Measurements from ENCODE around the gene PLG.
"Not testable (repeated sequence)": the region's sequence is repeated elsewhere in the genome, so short reads cannot be mapped to it uniquely, and the experiment has no call there.

The PLG gene

DNA sequence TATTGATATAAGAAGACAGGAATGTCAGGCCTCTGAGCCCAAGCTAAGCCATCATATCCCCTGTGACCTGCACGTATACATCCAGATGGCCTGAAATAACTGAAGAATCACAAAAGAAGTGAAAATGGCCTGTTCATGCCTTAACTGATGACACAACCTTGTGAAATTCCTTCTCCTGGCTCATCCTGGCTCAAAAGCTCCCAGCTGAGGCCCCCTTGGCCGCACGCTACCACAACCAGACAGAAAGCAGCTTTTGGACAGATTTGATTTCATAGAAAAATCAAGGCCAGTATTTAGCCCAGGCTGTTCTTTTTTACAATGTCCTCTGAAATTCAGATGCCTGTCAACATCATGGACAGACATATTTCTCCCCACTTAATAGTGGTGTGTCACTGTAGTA, 78.6 kb downstream of the PLG start:
- not testable (repeated sequence) for DNase-seq

- peak in 1 of 2 donors; percentile 3 for DNase-seq
Observed at GRCh38 chr6:160781298-160781697, 79.3 kb downstream of the PLG start.

DNA sequence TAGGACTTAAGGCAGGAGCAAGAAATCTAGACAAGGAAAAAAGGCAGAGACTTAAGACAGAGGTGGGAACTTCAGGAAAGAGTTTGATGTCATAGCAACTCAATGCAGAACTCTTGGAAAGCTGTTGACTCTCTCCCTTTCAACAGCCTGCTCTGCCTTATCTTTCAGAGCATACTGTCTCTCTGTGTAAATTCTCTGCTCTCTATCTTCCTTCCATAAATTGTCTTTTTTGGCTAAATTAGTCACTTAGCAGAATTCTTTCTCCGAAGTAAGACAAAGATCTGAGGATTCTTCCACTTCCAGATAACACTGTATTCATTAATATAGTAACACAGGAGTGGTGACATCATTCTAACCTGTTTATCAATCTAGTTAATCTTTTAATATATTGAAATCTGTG, 80.2 kb downstream of the PLG start:
- no peak for DNase-seq

DNA sequence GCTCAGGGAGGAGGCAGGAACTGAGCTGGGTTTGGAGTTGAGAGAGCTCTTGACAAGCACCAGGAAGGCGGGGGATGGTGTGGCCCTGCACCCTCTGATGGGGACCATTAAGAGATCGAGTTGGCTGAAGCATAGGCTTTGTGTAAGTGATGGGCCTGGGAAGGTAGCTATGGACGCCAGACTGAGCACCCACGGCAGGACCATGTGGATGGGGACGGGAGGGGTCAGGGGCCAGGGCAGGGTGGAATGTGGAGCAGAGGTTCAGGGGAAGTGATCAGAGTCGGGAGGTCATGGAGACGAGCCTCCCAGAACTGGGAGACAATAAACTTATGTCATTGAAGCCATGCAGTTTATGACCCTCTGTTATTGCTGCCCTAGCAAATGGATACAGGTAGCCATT, 81.7 kb downstream of the PLG start:
- no peak for DNase-seq

DNA sequence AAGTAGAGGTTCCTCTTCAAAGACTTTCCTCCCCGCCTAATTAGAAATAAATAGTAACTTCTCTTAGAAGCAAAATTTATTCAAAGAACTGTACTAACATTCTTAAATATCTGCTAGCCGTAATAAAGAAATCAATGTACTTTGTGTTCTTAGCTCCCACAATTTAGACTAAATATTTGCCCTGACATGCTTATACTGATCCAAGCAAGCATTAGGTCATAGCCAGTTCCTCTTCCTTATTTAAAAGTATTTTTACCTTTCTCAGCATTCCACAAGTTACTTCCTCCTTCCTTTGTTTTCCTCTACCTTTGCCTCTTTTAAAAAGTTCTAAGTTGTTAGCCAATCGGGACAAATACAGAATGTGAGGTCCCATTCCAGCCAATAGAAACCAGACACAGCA, 86.1 kb downstream of the PLG start:
- not testable (repeated sequence) for DNase-seq

DNA sequence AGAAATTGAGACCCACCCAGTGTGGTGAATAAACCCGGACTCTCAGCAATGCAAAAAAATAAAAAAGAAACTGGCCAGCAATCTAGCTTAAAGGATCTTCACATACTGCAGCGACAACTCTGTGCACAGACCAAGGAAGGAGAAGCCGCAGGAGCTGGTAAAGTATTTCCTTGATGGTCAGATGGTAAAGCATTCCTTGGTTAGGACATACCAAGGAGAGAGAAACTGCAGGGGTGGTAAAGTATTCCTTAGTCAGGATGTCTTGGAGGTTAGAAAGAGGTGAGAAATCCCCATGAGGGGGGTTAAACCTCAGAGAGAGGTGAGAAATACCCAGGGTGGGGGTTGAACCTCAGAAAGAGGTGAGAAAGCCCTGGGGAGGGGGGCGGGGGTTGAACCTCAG, 86.8 kb downstream of the PLG start:
- DNase-seq, result no peak

GRCh38 chr6:160789263-160790027, 87.4 kb downstream of the PLG start:
- no peak for DNase-seq

- no peak for DNase-seq
Observed at GRCh38 chr6:160790028-160790792, 88.2 kb downstream of the PLG start.

- no peak for DNase-seq
Observed at GRCh38 chr6:160791459-160791858, 89.4 kb downstream of the PLG start.

DNA sequence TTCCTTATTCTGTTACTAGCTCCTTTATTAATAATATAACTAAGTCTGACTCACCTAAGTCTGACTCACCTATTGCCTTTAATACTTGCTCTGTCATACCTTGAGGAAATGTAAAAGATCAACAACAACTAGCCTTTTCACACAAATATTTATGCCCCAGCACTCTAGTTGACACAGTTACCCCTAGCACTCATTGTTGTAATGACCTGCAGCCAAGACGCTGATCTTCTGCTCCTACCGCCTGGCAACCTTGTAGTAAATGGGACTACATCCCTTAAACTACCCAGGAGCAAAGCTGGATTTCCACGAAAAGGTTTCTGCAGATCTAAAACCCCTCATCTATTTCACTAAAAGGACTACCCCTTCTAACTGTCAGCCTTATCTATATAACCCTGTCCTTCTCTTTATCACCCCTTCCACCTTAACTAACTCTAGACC, 90.0 kb downstream of the PLG start:
- DNase-seq, result no peak

DNA sequence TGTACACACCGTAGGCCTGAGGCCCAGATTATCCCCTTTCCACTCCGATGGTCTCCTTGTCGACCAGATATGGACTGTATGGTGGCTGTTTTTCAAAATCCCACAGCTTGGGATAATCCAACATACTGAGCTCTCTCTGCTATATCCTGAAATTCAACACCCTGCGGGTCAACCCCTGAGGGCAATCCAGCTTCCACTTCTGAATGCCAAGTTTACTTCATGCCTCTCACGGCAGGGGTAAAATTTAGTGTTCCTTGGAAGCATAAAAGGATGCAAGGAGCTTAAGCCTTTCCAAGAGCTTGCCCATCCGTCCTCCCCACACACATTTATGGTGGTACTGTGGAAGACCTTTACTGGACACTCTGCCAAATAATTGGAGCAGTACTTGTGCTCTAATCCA, 90.7 kb downstream of the PLG start:
- DNase-seq, result no peak

GRCh38 chr6:160793652-160794051, 91.6 kb downstream of the PLG start:
- DNase-seq, result no peak

GRCh38 chr6:160795721-160796120, 93.7 kb downstream of the PLG start:
- no peak for DNase-seq

GRCh38 chr6:160798625-160799024, 96.6 kb downstream of the PLG start:
- no peak for DNase-seq

GRCh38 chr6:160799801-160800506, 97.9 kb downstream of the PLG start:
- DNase-seq, result no peak

- DNase-seq, result no peak
Observed at GRCh38 chr6:160801418-160801817, 99.4 kb downstream of the PLG start.

DNA sequence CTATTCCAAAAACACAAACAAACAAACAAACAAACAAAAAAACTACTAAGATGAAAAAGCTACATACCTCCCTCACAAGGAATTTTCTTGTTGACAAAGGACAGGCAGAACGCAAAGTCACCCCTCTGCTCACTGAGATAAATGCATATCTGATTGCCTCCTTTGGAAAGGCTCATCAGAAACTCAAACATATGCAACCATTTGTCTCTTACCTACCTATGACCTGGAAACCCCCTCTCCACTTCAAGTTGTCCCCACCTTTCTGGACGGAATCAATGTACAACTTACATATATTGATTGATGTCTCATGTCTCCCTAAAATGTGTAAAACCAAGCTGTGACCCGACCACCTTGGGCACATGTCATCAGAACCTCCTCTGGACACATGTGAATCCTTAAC, 100.0 kb downstream of the PLG start:
- DNase-seq, result not testable (repeated sequence)
